ENCODE results near the gene EFNA2.

DNA sequence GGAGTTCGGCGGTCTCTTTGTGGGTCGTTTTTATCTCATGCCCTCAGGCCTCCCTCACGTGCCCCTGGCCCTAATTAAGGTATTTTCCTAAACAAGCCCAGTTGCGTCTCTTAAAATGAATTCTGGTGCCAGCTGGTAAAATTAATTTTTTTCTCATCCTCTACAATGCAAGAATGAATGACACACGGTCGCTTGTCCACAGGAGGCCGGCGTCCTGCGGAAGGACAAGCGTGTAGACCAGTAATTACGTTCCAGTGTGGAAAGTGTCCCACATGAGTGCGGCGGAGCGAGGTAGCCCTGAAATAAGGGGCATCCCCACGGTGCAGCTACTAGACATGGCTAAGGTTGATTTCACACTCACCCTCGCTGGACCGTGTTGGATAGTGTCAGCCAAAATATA lies 63.5 kb downstream of the EFNA2 start:
- TF ChIP-seq, protein P1, sequence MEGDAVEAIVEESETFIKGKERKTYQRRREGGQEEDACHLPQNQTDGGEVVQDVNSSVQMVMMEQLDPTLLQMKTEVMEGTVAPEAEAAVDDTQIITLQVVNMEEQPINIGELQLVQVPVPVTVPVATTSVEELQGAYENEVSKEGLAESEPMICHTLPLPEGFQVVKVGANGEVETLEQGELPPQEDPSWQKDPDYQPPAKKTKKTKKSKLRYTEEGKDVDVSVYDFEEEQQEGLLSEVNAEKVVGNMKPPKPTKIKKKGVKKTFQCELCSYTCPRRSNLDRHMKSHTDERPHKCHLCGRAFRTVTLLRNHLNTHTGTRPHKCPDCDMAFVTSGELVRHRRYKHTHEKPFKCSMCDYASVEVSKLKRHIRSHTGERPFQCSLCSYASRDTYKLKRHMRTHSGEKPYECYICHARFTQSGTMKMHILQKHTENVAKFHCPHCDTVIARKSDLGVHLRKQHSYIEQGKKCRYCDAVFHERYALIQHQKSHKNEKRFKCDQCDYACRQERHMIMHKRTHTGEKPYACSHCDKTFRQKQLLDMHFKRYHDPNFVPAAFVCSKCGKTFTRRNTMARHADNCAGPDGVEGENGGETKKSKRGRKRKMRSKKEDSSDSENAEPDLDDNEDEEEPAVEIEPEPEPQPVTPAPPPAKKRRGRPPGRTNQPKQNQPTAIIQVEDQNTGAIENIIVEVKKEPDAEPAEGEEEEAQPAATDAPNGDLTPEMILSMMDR (IDR thresholded peaks at IDR 0.05): no peak
- TF ChIP-seq POLR2A (IDR thresholded peaks at IDR 0.05): no peak
